GM19035 (cell line): ENCODE results near the gene SEPSECS.

Experiments used
- ATAC-seq: cut with Tn5 transposase; IDR thresholded peaks from one replicate; pipeline ENCODE4 v1.9.1; 2021; ENCODE audit not compliant: unreplicated experiment

The SEPSECS gene

DNA sequence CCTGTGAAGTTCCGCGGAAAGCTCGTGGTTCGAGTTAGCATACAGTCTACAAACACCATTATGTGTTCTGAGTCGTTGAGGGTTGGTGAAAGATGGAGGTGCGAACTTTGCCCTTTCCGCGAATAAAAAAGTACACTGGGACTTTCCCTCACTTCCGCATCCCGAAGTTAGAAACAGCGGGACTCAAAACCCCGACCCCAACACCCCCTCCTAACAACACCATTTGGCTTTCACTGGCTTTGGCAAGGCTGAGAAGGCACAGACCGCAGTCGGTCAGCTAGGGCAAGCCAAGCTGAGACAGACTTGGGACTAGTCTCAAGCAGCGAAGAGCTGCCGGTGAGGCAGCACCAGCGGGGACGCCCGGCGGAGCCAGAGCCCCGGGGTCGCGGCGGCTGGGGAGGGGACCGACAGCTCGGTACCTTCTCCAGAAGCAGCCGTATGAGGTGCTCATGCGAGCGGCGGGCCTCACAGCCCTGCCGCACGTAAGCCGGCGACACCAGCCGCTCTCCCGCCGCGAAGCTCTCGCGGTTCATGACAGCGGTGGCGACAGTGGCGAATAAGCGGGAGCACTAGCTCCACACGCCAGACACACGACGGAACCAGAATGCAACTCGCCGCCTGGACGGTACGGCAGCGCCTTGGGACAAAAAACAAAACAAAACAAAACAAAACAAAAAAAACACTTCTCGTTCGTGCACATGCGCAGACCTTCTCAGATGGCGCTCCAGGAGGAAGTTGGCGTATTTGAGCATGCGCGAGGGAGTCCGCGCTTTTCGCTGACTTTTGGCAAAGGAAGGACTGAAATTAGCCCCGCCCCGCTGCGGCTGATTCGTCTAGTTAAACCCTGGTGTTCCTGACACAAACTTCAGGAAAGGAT is at the start of gene SEPSECS:
SEPSECS (minus strand) TSS at position 613 of the 877 bp plus-strand sequence; CDS start at position 533, 80 bp downstream.
- ATAC-seq: peak; percentile 89

DNA sequence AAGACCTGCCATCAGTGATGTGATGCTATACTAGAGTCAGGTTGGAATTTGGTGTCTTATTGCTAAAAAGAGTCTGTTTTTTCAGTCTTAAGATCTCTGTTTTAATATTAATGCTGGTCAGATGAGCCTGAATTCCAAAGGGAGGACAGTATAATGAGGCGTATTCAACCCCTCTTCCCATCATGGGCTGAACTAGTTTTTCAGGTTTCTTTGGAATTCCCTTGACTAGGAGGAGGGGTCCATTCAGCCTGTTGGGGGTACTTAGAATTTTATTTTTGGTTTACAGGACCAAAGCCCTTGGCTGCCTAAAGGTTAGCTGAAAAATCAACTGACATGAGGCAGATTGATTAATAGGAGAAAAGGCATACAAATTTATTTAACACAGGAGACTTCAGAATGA is 49.5 kb upstream of the SEPSECS start:
- no peak for ATAC-seq

DNA sequence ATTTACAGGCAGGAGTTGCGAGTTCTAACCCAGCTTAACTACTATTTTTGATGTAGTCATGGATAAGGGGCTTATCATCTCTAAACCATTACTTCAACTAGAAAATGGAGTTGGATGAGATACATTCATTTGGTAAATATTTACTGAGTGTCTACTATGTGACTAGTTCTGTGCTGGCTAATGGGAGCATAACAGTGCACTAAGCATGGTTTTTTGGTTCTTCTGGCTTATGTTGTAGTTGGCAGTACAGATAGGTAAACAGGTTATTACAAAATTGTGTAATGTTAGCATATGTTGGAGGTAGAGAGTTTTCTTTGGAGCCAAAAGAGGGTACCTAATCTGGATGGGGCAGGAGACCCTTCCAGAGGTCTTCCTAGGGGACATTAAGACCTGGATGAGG is 47.7 kb upstream of the SEPSECS start:
- no peak for ATAC-seq

DNA sequence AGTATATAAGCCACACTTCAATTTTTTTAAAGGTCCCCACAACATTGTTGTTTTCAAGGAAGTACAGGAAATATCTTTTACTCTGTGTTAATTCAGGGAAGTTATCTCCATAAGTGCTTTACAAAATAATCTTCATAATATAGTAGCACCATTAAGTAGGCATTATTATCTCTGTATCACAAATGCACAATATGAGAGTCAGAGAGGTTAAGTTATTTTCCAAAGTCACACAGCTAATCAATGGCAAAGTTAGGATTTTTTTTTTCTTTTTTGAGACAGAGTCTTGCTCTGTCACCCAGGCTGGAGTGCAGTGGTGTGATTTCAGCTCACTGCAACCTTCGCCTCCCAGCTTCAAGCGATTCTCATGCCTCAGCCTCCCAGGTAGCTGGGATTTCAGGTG is 38.5 kb upstream of the SEPSECS start:
- ATAC-seq: no peak

DNA sequence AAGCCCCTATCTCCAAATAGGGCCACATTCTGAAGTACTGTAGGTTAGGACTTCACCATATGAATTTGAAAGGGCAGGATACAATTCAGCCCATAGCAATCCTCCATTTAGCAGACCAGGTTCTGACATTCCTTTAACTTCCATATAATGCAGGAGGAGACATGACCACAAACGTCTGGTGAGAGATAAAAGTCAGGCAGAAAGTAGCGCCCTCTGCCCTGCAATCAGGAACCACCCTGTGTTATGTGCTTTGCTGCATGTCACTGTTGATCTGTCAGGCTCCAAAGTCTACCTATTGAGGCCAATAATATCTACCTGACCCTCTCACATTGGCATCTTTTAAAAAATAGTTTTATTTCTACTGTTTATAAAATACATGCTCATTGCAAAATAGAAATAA is 30.2 kb upstream of the SEPSECS start:
- no peak for ATAC-seq

DNA sequence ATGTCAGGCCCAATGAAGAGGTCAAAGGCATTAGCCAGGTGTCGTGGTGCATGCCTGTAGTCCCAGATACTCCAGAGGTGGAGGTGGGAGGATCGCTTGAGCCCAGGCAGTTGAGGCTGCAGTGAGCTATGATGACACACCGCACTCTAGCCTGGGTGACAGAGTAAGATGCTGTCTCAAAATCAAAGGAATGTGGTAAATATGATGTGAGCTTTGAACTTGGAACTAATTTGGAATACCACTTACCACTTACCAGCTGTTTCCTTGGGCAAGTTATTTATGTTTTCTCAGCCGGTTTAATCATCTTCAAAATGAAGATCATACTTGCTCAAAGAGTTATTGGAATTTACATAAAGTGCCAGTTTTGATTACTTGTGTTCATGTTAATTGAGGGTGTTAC is 23.8 kb upstream of the SEPSECS start:
- no peak for ATAC-seq

DNA sequence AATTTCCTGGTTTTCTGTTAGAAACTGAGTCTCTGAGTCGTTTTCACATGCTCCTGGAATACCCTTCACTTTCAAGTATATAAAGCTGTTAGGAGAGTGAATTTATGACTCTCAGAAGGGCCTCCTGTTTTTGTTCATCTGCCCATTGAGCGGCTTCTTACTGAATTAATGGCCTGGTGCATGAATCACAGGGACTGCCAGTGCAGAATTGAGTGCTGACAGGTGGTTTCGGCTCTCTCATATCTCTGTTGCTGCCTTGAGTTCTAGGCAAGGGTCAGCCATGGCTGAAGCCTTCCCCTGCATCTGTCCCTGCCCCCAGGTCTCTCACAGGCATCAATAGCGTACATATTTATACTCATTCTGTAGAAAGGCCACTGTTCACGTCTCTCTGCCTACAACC is 22.7 kb upstream of the SEPSECS start:
- ATAC-seq: no peak

DNA sequence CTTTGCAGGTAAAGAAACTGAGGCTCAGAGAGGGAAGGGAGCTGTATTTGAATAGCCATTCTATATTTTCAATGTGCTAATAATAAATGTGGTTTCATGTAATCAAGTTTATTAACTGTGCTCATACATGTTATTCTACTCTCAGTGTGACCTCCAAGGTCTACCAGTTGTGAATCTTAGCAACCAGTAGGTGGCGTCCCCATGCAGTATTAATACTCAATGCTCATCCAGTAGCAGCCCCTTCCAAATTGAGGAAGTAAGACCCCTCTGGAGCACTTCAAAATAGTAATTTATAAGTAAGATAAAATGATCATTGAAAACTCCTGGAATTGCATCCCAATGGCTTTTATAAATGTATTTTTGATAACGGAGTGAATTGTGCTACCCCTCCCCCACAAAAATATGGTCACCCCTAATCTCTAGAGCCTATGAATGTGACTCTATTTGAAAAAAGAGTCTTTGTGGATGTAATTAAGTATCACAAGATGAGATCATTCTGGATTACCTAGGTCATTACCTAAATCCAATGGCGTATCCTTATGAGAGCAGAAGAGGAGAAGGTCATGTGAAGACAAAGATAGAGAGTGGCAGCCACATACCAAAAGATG is 20.4 kb upstream of the SEPSECS start:
- ATAC-seq: no peak

DNA sequence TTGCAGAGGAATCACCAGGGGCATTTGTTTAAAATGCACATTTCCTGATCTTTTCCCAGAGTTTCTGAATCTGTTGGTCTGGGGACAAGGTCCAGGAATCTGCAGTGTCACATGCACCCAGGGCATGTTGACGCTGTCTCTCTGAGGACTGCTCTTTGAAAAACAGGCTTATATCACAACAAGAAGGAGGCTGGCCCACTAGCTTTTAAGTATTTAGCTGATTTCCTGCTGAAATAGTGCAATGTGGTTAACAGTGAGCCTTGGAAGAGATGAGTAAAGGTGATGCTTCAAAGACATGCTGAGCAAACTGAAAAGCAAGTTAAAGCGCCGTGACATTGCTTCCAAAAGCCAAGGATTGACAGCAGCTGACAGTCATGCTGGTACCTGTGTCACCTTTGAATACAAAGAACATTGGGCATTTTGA is 18.6 kb upstream of the SEPSECS start:
- no peak for ATAC-seq

DNA sequence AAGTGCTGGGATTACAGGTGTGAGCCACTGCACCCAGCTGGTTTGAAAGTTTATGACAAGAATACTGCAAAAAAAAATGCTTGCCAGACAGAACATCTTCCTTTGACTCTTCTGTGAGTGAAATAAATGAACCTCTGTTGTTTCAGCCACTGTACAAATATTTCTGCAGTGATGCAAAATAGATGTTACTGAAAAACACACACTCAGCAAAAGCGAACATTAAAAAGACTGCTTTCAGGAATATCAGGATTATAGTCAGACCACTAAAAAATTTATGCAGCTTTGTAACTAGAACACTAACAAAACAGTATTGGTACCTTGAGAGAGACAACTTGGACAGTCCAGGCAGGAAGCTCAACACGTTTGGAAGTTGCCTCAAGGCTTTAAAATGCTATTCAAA is 16.9 kb upstream of the SEPSECS start:
- ATAC-seq: no peak

DNA sequence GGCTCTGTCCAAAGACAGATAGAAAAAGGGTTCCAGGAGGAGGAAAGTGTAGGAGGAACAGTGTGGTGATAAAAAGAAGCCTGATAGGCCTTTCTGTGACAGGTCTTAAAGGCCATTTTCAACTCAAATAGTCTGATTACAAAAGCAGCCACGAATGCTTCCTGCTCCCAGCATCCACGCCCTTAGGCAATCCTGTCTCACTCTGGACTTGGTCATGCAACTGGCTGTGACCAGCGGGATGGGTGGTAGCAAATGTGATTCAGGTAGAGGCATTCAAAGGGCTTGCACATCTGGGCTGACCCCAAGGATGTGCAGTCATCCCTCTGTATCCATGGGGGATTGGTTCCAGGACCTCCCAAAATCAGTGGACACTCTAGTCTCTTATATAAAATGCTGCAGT is 14.4 kb upstream of the SEPSECS start:
- no peak for ATAC-seq

DNA sequence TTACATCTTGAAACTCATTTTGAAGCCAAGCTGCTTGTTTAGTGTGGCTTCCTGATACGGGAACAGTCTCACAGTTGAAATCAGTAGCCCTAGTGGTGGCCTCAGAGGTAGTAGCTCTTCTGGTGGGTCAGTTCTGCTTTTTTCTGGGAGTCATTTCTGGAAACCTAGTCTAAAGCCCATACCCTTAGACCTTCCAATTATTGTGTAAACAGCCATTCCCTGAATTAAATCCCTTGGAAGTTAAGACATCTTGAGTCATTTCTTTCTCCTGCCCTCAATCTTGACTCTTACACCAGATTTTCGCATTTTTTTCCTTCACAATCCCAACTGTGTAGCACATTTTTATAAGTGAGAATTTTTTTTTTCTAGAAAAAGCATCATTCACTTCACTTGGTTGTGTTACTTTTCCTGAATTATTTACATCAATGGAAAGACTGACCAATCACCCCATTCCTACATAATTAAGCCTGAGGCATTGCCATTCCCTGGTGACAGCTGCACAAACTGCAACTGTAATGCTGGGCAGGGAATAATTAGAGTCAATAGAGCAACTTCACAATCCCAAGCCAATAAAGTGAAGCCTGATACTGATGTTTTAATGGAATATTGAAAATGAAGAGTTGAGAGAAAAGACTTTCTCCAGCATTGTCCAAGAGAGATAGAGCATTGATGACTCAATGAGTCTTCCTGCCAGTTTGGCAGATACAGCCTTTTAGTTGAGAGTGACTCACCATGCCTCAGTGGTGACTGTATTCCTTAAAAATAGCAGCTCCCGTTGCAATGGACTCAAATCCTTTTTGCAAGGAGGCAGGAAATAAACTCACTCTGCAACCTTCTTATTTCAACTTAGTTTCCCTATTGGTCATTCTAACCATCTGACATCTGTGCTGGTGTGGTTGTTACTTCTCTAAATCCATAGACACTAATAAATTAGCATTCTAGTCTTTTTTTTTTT is 13.0 kb upstream of the SEPSECS start:
- ATAC-seq: peak; percentile 53

DNA sequence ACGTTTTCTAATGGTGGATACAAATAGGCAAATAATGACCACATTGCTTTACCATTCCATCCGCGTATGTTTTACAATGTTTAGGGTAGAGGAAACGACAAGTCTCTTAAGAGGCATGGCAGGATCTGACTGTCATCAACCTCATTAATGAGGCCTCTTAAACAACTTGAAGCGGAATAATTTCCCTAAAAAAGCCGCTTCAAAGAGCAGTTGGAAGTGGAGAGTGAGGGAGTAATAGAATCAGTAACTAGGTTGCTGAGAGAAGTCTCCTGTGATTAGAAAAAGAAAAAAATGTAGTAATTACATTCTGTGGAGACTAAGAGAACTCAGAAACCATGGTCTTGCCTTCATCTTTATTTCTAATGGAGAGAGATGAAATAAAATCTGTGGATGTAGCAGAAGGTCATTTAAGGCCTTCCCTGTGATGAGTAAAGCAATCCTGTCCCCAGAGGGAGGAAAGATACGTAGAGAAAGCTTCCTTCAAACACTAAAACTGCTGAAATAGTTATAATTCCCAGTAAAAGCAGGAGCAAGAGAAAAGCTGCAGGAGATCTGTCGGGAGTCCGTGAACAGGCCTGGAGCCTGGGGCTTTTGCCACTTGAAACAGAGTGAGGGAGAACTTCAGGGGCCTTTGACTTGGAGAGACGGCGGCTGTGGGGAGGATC is 11.1 kb upstream of the SEPSECS start:
- ATAC-seq: no peak

DNA sequence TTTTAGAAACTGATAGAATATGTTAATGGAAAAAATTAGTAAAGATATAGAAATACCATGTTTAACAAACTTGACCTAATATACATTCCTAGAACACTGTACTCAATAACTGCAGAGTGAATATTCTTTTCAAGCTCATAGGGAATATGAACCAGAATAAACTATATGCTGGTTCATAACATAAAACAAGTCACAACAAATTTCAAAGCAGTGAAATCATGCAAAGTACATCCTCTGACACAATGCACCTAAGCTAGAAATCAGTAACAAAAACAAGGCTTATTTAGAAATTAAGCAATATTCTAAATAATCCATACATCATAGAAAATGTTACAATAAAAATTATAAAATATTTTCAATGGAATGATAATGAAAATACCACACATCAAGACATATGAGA is 9.2 kb upstream of the SEPSECS start:
- no peak for ATAC-seq

DNA sequence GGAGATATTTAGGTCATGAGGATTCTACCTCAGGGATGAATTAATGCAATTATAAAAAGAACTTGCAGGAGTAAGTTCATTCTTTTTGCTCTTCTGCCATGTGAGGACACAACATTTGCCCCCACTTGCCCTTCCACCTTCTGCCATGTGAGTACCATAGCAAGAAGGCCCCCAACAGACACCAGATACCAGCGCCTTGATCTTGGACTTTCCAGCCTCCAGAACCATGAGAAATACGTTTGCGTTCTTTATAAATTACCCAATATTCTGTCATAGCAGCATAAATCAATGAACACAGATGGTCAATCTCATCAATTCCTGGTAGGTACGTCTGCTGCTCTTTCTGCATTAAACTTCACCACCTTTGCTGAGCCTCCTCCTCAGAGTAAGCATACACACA is 5.7 kb upstream of the SEPSECS start:
- ATAC-seq: no peak

DNA sequence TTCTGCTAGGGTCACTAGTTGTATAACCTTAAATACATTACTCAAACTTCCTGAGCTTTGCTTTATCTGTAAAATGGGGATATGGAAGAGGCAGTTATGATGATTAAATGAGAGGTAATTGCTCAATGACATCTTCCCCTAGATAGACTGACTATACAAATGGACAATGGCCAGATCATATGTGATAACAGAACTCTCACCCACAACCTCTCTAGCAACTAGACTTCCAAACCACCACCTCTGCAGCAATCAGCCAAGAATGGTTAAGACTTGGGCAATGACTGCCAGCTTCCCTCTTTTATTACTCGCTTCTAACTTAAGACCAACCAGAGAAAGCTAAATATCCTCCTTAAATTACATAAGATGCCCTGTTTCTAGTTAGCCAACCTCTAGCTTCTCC is 2.9 kb upstream of the SEPSECS start:
- no peak for ATAC-seq

DNA sequence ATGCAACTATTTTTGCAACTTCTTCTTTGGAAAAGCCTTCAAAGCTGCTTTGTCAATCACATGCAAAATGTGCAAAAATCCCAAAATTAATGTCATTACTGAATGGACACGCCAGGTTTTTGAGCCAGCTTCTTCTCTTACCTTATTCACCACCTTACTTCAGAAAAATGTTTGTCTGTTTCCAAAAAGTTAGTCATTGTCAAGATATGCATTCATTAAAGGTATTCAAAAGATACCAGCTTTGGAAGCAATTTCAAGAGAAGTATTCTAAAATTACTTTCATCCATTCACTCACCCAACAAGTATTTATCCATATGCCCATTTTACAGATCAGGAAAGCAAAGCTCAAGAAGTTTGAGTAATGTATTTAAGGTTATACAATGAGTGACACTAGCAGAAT is 2.3 kb upstream of the SEPSECS start:
- ATAC-seq: no peak

DNA sequence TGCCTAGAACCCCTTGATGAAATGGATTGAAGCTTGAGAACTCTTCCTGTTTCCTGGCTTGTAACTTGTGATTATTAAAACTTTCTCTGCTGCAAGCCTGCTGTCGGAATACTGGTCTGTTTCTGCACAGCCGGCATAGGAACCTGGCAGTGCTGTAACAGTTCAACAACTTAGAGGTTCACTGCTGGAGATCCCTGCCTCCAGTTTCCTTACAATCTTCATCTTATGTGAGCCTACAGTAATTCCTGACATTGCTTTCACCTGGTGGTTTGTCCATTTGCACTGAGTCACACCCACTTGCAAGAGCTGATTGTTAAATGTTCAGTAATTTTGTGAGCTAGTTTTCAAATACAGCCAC is 1.3 kb upstream of the SEPSECS start:
- no peak for ATAC-seq

DNA sequence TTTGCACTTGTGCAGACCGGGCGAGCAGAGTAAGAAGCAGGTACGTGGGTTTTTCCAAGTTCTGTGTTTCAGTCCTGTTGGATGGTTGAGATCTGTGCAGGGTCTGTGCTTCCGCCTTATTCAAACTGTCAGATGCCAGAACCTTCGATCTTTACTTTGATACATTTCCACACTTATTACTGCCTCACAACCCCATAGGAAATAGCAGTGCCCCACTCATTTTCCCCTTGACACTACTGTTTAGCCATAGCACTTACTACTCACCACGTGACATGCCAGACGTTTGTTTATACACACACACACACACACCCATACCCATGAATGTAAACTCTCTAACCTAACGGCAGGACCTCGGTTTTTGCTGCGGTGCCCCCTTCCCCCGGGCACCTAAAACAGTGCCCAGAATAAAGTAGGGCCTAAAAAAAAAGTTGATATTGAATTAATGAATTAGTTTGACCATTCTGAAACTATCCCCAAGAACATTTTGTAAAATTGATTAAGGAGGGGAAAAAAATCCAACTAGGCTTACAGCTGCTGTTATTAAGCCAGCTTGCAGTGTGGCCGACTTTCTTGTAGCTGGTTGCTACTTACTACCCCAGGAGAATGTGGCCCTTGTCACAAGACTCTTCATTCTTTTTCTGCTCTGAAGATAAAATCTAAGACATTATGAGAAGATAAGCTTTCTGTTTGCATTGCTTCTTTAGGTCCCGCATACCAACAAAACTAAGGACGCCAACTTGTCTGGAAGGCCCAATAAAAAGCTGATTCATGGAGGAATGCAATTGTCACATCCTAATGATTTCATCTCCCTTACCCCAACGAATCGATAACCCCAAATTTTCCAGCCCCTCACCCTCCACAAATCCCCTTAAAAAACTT is 704 bp upstream of the SEPSECS start:
- peak; percentile 35 for ATAC-seq

DNA sequence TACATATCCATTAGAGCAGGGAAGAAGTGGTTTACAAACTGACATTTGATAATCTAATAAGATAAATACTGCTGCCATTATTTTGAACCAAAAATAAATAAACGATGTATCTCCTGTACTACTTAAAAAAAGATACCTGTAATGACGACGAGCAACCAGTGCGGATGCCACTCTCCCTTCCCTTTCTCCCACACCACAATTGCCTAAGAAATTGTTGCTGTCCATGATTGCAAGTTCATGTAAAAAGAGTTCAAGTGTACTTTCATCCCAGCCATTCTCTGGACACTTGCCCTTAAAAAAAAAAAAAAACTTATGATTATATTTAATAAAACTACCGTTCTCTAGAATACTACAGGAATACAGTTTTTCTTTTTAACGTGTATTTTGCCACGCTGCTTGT is 1.4 kb downstream of the SEPSECS start:
- no peak for ATAC-seq
